WTC11 (cell line): ENCODE data around the gene LGALS12.

Experiments used
- CTCF ChIP-seq: fragments of 200-600 bp; IDR thresholded peaks from 2 replicates; pipeline ENCODE4 v1.8.0; 2022; ENCODE audit warnings: antibody characterized with exemption
- ELF4 ChIP-seq: sonication (generic); formaldehyde crosslinking; IDR thresholded peaks from 2 replicates; pipeline ENCODE4 v1.8.1; 2022; ENCODE audit warnings: low read depth, mild to moderate bottlenecking, moderate library complexity, missing genetic modification reagents
- JUN ChIP-seq: sonication (generic); formaldehyde crosslinking; IDR thresholded peaks from 2 replicates; pipeline ENCODE4 v1.8.0; 2023; ENCODE audit warnings: mild to moderate bottlenecking, missing genetic modification reagents
- PRRX2 ChIP-seq: fragments of 250-450 bp; sonication (Bioruptor Pico); IDR thresholded peaks from 2 replicates; pipeline ENCODE4 v1.8.0; 2021; ENCODE audit warnings: mild to moderate bottlenecking
- SOX15 ChIP-seq: fragments of 250-450 bp; sonication (Bioruptor Pico); IDR thresholded peaks from 2 replicates; pipeline ENCODE4 v1.9.0; 2021; ENCODE audit warnings: mild to moderate bottlenecking
- ZNF232 ChIP-seq: sonication (generic); formaldehyde crosslinking; IDR thresholded peaks from 2 replicates; pipeline ENCODE4 v1.8.0; 2022; ENCODE audit warnings: mild to moderate bottlenecking, missing genetic modification reagents
- ZNF281 ChIP-seq: sonication (generic); formaldehyde crosslinking; IDR thresholded peaks from 2 replicates; pipeline ENCODE4 v1.8.0; 2023; ENCODE audit warnings: mild to moderate bottlenecking, missing genetic modification reagents
- ZNF423 ChIP-seq: fragments of 250-450 bp; sonication (Bioruptor Pico); IDR thresholded peaks from 2 replicates; pipeline ENCODE4 v2.1.2; 2022; ENCODE audit warnings: mild to moderate bottlenecking, moderate library complexity
- TF ChIP-seq, protein P1 (sequence below): fragments of 250-450 bp; sonication (Bioruptor Pico); IDR thresholded peaks from 2 replicates; pipeline ENCODE4 v1.8.0; 2021; ENCODE audit warnings: mild to moderate bottlenecking

DNA sequence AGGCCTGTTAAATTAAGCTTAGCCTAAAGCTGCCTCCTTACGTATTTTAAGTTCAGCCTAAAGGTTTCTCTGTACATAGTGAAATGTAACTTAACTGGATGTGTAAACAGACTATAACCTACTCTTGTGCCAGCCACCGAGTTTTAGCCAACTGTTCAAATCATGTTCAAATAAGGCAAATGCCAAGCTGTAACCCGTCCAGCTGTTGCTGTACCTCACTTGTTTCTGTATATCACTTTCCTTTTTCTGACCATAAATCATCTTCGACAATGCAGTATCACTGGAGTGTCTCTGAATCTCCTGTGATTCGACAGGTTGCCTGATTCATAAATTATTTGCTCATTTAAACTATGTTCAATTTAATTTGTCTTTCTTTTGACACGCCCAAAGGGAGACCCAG is 10.9 kb upstream of the LGALS12 start:
- TF ChIP-seq ZNF232 (CRISPR knock-in tag), result no peak
- no peak for TF ChIP-seq PRRX2 (CRISPR knock-in tag)
- TF ChIP-seq CTCF, result no peak
- TF ChIP-seq SOX15 (CRISPR knock-in tag), result no peak
- TF ChIP-seq ELF4 (CRISPR knock-in tag), result no peak
- TF ChIP-seq ZNF281 (CRISPR knock-in tag), result no peak
- TF ChIP-seq, protein P1, sequence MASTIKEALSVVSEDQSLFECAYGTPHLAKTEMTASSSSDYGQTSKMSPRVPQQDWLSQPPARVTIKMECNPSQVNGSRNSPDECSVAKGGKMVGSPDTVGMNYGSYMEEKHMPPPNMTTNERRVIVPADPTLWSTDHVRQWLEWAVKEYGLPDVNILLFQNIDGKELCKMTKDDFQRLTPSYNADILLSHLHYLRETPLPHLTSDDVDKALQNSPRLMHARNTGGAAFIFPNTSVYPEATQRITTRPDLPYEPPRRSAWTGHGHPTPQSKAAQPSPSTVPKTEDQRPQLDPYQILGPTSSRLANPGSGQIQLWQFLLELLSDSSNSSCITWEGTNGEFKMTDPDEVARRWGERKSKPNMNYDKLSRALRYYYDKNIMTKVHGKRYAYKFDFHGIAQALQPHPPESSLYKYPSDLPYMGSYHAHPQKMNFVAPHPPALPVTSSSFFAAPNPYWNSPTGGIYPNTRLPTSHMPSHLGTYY (CRISPR knock-in tag), result no peak
- TF ChIP-seq ZNF423 (CRISPR knock-in tag), result no peak
- TF ChIP-seq JUN (CRISPR knock-in tag), result no peak
